HepG2 (cell line): ENCODE results near the gene TBCD. TPM values are rescaled to one million over a fixed set of nuclear protein-coding genes. Genes with fewer than 3 reads are reported as not detected.
A peak's percentile ranks its signal among the peaks of the same experiment; 100 is the strongest.

Experiments used
- ATAC-seq: fragments of 200-7000 bp; cut with Tn5 transposase; 3 replicates; pipeline ENCODE4 v1.9.1; 2020; ENCODE audit warnings: mild to moderate bottlenecking, moderate library complexity
- BruUV-seq: library from RNA; stranded (reverse); fragments of 400-500 nt; replicated peaks from 2 replicates; lab custom pipeline; 2021; lab: Mats Ljungman, UMichigan
- CTCF ChIA-PET: fragments of 300-600 bp; formaldehyde crosslinking; extraction: SDS; loops from one replicate; lab custom pipeline; 2021; ENCODE audit warnings: low total read pairs, inconsistent platforms, low intra/inter-chr PET ratio; lab: Yijun Ruan, JAX
- POLR2A ChIA-PET: fragments of 350-600 bp; sonication (Branson Sonifier 250); formaldehyde crosslinking; loops from one replicate; lab custom pipeline; 2020; ENCODE audit warnings: antibody characterized with exemption, inconsistent platforms; lab: Yijun Ruan, JAX
- DNase-seq: peaks from one replicate; pipeline ENCODE4 v3.0.0-alpha.2; 2015; ENCODE audit warnings: low spot score
- FAIRE-seq: peaks from 3 replicates; lab custom pipeline; 2011; peaks lifted over from hg19 to GRCh38; lab: Jason Lieb, UNC
- H2AFZ ChIP-seq: one replicate; pipeline ENCODE4 v1.6.1; 2011; ENCODE audit warnings: low read length, inconsistent platforms
- H3K27ac ChIP-seq: fragments of 300-600 bp; 3 replicates; pipeline ENCODE4 v1.8.0; 2011; ENCODE audit warnings: mixed run types, mild to moderate bottlenecking, mixed read lengths, low read length, inconsistent platforms; ENCODE audit not compliant: insufficient read depth; ENCODE audit errors: extremely low read length
- H3K27me3 ChIP-seq, 2 experiments: fragments of 200-600 bp in 1 of 2; 2 replicates in 1 of 2; 3 replicates in 1 of 2; pipeline versions ENCODE4 v1.6.0 to v1.8.0; 2011; ENCODE audit warnings: low read length in 2 of 2, mild to moderate bottlenecking in 2 of 2, moderate library complexity in 2 of 2, inconsistent platforms in 1 of 2; ENCODE audit not compliant: insufficient read depth in 2 of 2, control insufficient read depth in 1 of 2
- H3K36me3 ChIP-seq, 2 experiments: fragments of 200-600 bp in 1 of 2; replicated peaks in 1 of 2; 2 replicates in 1 of 2; 3 replicates in 1 of 2; pipeline versions ENCODE4 v1.5.1 to v1.8.0; 2011; ENCODE audit warnings: low read length in 2 of 2, inconsistent platforms in 1 of 2; ENCODE audit not compliant: insufficient read depth in 2 of 2, control insufficient read depth in 1 of 2
- H3K4me1 ChIP-seq: 2 replicates; pipeline ENCODE4 v1.5.1; 2012; ENCODE audit warnings: low read length, inconsistent platforms; ENCODE audit not compliant: insufficient read depth
- H3K4me2 ChIP-seq: 2 replicates; pipeline ENCODE4 v1.6.0; 2011; ENCODE audit warnings: low read depth, low read length, inconsistent platforms
- H3K4me3 ChIP-seq, 3 experiments: fragments of 200-600 bp in 1 of 3; sonication (generic), shearing (Covaris generic) in 1 of 3; replicated peaks in 1 of 3; 2 replicates each; pipeline ENCODE4 v1.5.1; 2011 to 2016; ENCODE audit warnings: low read length in 3 of 3, inconsistent platforms in 2 of 3, low read depth in 2 of 3, mild to moderate bottlenecking in 2 of 3, control low read depth in 1 of 3, mixed read lengths in 1 of 3; ENCODE audit not compliant: insufficient read depth in 1 of 3
- H3K79me2 ChIP-seq: one replicate; pipeline ENCODE4 v1.6.1; 2011; ENCODE audit warnings: low read length, inconsistent platforms; ENCODE audit not compliant: insufficient read depth
- H3K9ac ChIP-seq: 2 replicates; pipeline ENCODE4 v1.6.0; 2011; ENCODE audit warnings: mild to moderate bottlenecking, low read depth, low read length, inconsistent platforms; ENCODE audit not compliant: insufficient read depth
- H3K9me3 ChIP-seq: 2 replicates; pipeline ENCODE4 v1.5.1; 2012; ENCODE audit warnings: mild to moderate bottlenecking, low read length
- H4K20me1 ChIP-seq: 2 replicates; pipeline ENCODE4 v1.6.0; 2011; ENCODE audit warnings: inconsistent platforms, mild to moderate bottlenecking, low read length, moderate library complexity; ENCODE audit not compliant: insufficient read depth
- ADNP ChIP-seq: sonication (generic); formaldehyde crosslinking; IDR thresholded peaks from 2 replicates; pipeline ENCODE4 v1.4.0; 2020; ENCODE audit warnings: missing genetic modification reagents
- HOMEZ ChIP-seq: IDR thresholded peaks from 2 replicates; pipeline ENCODE4 v1.6.1; 2016; ENCODE audit warnings: low read depth
- MBD4 ChIP-seq: IDR thresholded peaks from 2 replicates; pipeline ENCODE4 v1.6.1; 2012; ENCODE audit warnings: low read length, inconsistent platforms, borderline replicate concordance
- MEIS2 ChIP-seq: sonication (generic); formaldehyde crosslinking; IDR thresholded peaks from 2 replicates; pipeline ENCODE4 v1.9.0; 2021; ENCODE audit warnings: mild to moderate bottlenecking, missing genetic modification reagents
- MYPOP ChIP-seq: sonication (generic); formaldehyde crosslinking; IDR thresholded peaks from 2 replicates; pipeline ENCODE4 v1.8.1; 2023; ENCODE audit warnings: mild to moderate bottlenecking, moderate library complexity, missing genetic modification reagents
- NR2F1 ChIP-seq, 2 experiments: fragments of 450-650 bp in 1 of 2; formaldehyde crosslinking in 1 of 2; IDR thresholded peaks; 2 replicates each; pipeline versions ENCODE4 v1.5.0 to v1.6.1; 2016 to 2020; ENCODE audit warnings: mild to moderate bottlenecking in 1 of 2, missing compliant biosample characterization in 1 of 2, missing genetic modification reagents in 1 of 2, moderate library complexity in 1 of 2
- POLR2AphosphoS5 ChIP-seq: IDR thresholded peaks from 2 replicates; pipeline ENCODE4 v1.6.1; 2012; ENCODE audit warnings: low read depth, low read length
- SIX4 ChIP-seq: sonication (generic); formaldehyde crosslinking; IDR thresholded peaks from 2 replicates; pipeline ENCODE4 v1.4.0; 2020; ENCODE audit warnings: missing genetic modification reagents
- SNAPC2 ChIP-seq: sonication (generic); formaldehyde crosslinking; IDR thresholded peaks from 2 replicates; pipeline ENCODE4 v1.8.1; 2022; ENCODE audit warnings: mild to moderate bottlenecking, missing genetic modification reagents
- TEAD3 ChIP-seq: optimal IDR thresholded peaks from 2 replicates; pipeline ENCODE3; 2016; ENCODE audit warnings: borderline replicate concordance
- TOE1 ChIP-seq: sonication (generic); formaldehyde crosslinking; IDR thresholded peaks from 2 replicates; pipeline ENCODE4 v1.4.0; 2020; ENCODE audit warnings: mild to moderate bottlenecking, missing genetic modification reagents
- TRIM22 ChIP-seq: fragments of 450-650 bp; IDR thresholded peaks from 2 replicates; pipeline ENCODE4 v1.6.1; 2017
- ZFAT ChIP-seq: sonication (generic); formaldehyde crosslinking; conservative IDR thresholded peaks from 2 replicates; pipeline ENCODE4 v1.8.1; 2023; ENCODE audit warnings: missing genetic modification reagents, inconsistent platforms
- ZNF205 ChIP-seq: IDR thresholded peaks from 2 replicates; pipeline ENCODE4 v1.6.1; 2018; ENCODE audit warnings: missing biosample characterization, missing genetic modification reagents
- ZNF629 ChIP-seq: sonication (generic); formaldehyde crosslinking; conservative IDR thresholded peaks from 2 replicates; pipeline ENCODE4 v1.5.0; 2020; ENCODE audit warnings: missing genetic modification reagents
- WGBS: methylation state at CpG from one replicate; pipeline ENCODE4 v1.1.6; 2017; ENCODE audit warnings: low lambda C conversion rate; 5-methylcytosine and 5-hydroxymethylcytosine counted together
- in situ Hi-C: cut with HindIII; loops from 2 replicates; pipeline ENCODE4 v1.10.0; 2017; ENCODE audit warnings: low pct_unique_long_range_greater_than_20kb; ENCODE audit not compliant: extremely low pct_ligation_motif_present
- intact Hi-C: fragments of 100-400 bp; cut with micrococcal nuclease; formaldehyde crosslinking; loops from one replicate; pipeline ENCODE4 v1.10.0; 2022; ENCODE audit not compliant: unreplicated experiment
- polyA plus RNA-seq, 8 experiments: library from polyadenylated mRNA; depleted of rRNA in 3 of 8; stranded (reverse) in 7 of 8; unstranded in 1 of 8; fragments of >200 nt; fragmentation: Illumina TruSeq in 4 of 8; extraction: Trizol in 4 of 8; gene quantifications; 2 replicates each; pipeline versions ENCODE4 v1.2.1 to v1.2.3, GENCODE V29; 2011 to 2016; ENCODE audit warnings: low read depth in 4 of 8, missing spikeins in 1 of 8, mixed read lengths in 1 of 8; ENCODE audit not compliant: insufficient read depth in 1 of 8
- total RNA-seq, 5 experiments: library from RNA; depleted of rRNA; stranded (reverse); fragments of >200 nt; fragmentation: Illumina TruSeq; extraction: Trizol; gene quantifications; 2 replicates each; pipeline ENCODE4 v1.2.3, GENCODE V29; 2016; ENCODE audit warnings: low read depth in 1 of 5

The TBCD gene
- total and polyA plus RNA-seq, 2 of the 13 experiments (the other 11 are each of a cell fraction or from before 2014, with no cell fraction given) = 33.9 to 54.8 TPM

- no peak for FAIRE-seq
- WGBS = 91% methylated on average over 24 of the region's 24 CpGs
- H4K20me1 ChIP-seq = no peaks in the 10 kb centered on the region
- CTCF ChIA-PET = no interaction called here
- peaks cover 14% of the 10 kb centered on the region for H3K4me1 ChIP-seq
- TF ChIP-seq MEIS2 (CRISPR knock-in tag) (no peak), ZNF629 (0 out of 2 replicates have a peak, but pooled peaks have one; percentile 60), POLR2AphosphoS5 (no peak), MYPOP (CRISPR knock-in tag) (no peak)
- TF ChIP-seq, all 625 proteins: peak for 1
- POLR2A ChIA-PET = no interaction called here
- ATAC-seq = no peak
- H3K79me2 ChIP-seq = no peaks in the 10 kb centered on the region
- no peak overlapping the region for H3K4me3 ChIP-seq
- no peak overlapping the region for H3K27ac ChIP-seq
- no peak overlapping the region for H3K9ac ChIP-seq
- intact Hi-C loops = no loop called here
- H3K4me2 ChIP-seq = no peak overlapping the region
- H3K27me3 ChIP-seq = no peaks in the 10 kb centered on the region
- no peak overlapping the region for H2AFZ ChIP-seq
- DNase-seq = no peak
- H3K9me3 ChIP-seq = no peaks in the 10 kb centered on the region
- no TSS peak for BruUV-seq
- in situ Hi-C loops = no loop called here
- H3K36me3 ChIP-seq = peaks cover 0 to 2% of the 10 kb centered on the region in 2 experiments; a peak in 1 of 5 replicates
Observed at GRCh38 chr17:82845163-82845807, 93.4 kb downstream of the TBCD start.

GRCh38 chr17:82846061-82846691 lies 94.3 kb downstream of the TBCD start:
- H3K4me1 ChIP-seq = peaks cover 14% of the 10 kb centered on the region
- no peak overlapping the region for H2AFZ ChIP-seq
- no peaks in the 10 kb centered on the region for H3K79me2 ChIP-seq
- in situ Hi-C loops = no loop called here
- H3K27ac ChIP-seq = no peak overlapping the region
- no peaks in the 10 kb centered on the region for H4K20me1 ChIP-seq
- H3K9me3 ChIP-seq = no peaks in the 10 kb centered on the region
- 91% methylated on average over 22 of the region's 25 CpGs for WGBS
- no peak for ATAC-seq
- no peaks in the 10 kb centered on the region for H3K27me3 ChIP-seq
- FAIRE-seq = no peak
- CTCF ChIA-PET = no interaction called here
- peaks cover 0 to 2% of the 10 kb centered on the region in 2 experiments; a peak in 1 of 5 replicates for H3K36me3 ChIP-seq
- no peak overlapping the region for H3K9ac ChIP-seq
- DNase-seq = no peak
- no TSS peak for BruUV-seq
- intact Hi-C loops = no loop called here
- POLR2A ChIA-PET = no interaction called here
- H3K4me3 ChIP-seq = no peak overlapping the region
- no peak overlapping the region for H3K4me2 ChIP-seq
- TF ChIP-seq ADNP (CRISPR knock-in tag) (no peak), SNAPC2 (no peak), NR2F1 (CRISPR knock-in tag; IDR thresholded peaks at IDR 0.05) (no peak), TRIM22 (no peak), SIX4 (CRISPR knock-in tag) (no peak), HOMEZ (CRISPR knock-in tag) (no peak), MBD4 (no peak), ZNF205 (CRISPR knock-in tag) (no peak), TOE1 (CRISPR knock-in tag) (no peak), TEAD3 (CRISPR knock-in tag) (no peak), ZFAT (CRISPR knock-in tag) (no peak)
